D341Med (cell line): ENCODE data around the gene HCCS.

ENCODE experiments used
- DNase-seq: peaks from one replicate; pipeline ENCODE4 v3.0.0; 2012; ENCODE audit warnings: low spot score

Gene HCCS

DNA sequence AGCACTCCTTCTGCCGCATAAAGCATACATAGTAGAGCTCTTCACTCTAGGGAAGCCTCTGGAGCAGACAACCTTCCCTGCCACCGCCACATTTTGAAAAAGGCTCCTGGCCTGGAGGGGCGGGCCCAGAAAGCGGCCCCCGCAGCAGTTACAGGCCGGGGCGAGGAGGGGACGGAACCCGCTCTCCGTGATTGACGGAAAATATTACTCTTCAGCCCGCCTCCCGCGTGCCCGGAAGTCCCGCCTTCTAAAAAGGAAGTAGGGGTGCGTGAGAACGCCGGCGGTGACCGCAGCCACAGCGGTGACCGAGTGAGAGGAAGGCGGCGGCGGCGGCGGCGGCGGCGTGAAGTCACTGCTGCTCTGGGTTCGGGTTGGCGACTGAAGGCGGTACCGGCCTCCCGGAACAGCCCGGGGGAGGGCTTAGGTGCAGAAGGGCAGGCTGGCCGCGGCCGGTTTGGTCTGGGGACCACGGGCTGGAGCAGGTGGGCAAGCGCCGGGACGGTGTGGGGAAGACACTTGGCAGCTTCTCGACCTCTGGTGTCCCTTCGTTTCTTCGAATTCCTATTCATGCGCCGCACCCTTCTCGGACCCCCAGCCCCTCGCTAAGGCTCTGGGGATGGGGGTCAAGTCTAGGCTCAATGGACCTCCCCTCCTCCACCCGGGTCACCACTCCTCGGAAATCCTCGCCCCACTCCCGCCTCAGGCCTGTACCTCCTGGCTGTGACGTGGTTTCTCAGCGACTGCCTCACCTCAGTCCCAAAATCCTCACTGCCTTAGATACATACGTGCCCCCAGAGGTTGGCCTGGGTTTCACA lies at the start of gene HCCS:
Gene HCCS, plus strand, starts transcription at position 296 of the 815 bp plus-strand sequence. CDS start 729 bp downstream, outside the sequence.
- peak; percentile 88 for DNase-seq

GRCh38 chrX:11064276-11064675 lies 46.9 kb upstream of the HCCS start:
- DNase-seq, result no peak

- no peak for DNase-seq
Measured at GRCh38 chrX:11064851-11065600, 46.1 kb upstream of the HCCS start.

DNA sequence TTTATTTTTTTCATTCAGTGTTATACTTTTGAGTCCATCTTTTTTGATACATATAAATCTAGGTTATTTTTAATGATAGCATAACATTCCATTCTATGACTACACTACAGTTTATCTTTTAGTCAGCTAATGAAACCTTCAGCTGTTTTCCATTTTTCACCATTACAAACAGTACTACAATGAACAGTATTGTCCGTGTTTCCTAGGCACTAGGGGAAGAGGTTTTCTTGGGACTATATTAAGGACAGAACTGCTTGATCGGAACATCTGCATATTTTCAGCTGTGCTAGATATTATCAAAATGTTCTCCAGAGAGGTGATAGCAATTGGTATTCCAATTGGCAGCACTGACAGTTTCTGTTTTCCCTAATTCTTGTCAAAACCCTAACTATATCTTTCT lies 44.3 kb upstream of the HCCS start:
- DNase-seq, result no peak

DNA sequence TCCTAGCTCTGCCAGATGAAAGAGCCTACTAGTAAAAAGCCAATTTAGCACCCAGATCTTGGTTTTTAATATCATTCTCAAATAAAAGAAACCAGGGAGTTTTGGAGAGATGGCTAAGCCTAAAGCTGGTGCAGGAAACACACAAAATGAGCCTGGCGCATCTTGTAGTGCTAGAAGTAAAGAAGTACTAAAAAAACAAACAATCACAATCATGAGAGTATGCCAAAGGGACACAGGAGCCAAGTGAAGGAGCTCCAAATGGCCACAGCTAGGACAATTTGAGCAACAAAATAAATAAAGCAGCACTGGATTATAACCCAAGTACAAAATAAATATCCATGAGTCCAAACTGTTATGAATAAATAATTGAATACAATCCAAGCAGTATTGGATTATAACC lies 37.8 kb upstream of the HCCS start:
- no peak for DNase-seq

- no peak for DNase-seq
Measured at GRCh38 chrX:11080741-11081305, 30.3 kb upstream of the HCCS start.

DNA sequence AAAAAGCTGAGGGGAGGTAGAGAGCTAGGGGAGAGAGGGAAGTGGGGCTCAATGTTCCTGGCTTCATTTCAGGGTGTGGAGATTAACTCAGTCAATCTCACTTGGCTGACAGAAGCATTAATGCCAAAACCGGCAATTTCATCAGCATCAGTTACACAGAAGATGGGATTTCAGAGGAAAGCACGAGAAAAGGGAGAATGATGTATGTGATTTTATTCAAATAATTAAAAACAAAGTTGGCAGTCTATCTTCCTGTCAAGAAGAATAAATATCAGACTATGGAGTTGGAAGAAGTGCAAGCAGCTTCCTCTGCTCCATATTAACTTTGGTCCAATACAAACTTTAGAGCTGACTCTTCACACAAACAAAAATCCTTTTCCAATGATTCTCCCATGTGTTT lies 29.6 kb upstream of the HCCS start:
- no peak for DNase-seq

- DNase-seq, result no peak
Measured at GRCh38 chrX:11085305-11085704, 25.8 kb upstream of the HCCS start.

GRCh38 chrX:11089802-11090201 lies 21.3 kb upstream of the HCCS start:
- no peak for DNase-seq

GRCh38 chrX:11097933-11098332 lies 13.2 kb upstream of the HCCS start:
- no peak for DNase-seq

GRCh38 chrX:11099465-11099864 lies 11.7 kb upstream of the HCCS start:
- no peak for DNase-seq

DNA sequence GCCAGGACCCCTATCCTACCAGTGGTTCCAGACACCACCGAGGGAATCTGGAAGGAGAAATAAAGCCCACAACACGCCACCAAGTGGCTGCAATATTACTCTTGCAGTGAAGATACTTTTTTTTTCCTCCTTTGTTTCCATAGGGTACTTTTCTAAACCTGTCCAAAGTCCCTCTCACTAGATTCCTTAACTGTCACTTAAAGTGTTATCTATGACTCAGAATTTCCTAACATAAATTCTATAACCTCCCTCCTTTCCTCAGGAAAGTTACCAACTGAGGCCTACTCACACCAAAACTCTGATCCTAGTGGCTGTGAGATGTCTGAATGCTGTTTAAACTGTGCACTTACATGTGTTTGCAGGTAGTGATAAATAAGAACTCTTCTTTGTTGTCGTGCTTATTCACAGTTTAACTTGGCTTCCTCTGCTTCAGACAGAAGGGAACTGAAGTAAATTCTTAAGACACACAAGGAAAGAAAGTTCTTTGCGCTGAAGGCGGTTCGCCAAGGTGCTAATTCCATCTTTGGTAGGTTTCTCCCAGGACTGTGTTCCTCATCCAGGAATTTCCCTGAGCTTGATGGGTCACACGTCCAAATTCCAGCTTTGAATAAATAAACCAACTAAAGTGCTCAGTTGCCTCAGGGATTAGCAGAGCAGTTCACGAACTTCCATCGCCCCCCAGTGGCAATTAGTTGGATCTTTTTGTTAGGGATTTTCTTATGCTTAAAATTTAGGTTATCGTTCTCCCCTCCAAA lies 10.7 kb upstream of the HCCS start:
- DNase-seq, result peak; percentile 49

DNA sequence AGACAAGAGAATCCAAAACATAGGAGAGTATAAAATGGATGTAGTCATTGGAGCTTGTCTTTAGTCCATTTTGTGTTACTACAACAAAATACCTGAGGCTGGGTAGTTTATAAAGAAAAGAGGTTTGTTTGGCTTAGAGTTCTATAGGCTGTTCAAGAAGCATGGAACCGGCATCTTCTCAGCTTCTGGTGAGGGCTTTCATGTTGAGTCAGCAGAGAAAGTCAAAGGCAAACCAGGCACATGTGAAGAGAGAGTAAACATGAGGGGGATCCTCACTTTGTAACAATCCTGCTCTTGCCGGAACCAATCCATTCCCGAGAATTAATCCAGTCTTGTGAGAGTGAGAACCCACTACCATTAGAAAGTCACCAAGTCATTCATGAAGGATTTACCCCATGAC lies 8.1 kb upstream of the HCCS start:
- no peak for DNase-seq

DNA sequence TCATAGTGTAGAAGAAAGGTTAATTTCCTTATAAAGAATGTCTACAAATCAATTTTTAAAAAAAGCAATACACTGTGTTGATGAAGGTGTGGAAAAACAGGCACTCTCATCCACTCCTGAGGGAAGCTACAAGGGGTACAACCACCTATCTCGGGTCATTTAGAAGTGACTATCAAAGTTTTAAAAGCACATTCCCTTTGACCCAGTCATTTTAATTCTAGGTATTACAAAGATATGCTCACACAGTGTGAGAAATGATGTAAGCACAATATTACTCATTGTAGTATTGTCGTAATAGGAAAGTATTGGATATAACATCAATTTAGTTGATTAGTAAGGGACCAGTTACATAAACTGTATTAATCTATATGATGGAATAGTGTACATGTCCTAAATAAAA lies 7.4 kb upstream of the HCCS start:
- no peak for DNase-seq

DNA sequence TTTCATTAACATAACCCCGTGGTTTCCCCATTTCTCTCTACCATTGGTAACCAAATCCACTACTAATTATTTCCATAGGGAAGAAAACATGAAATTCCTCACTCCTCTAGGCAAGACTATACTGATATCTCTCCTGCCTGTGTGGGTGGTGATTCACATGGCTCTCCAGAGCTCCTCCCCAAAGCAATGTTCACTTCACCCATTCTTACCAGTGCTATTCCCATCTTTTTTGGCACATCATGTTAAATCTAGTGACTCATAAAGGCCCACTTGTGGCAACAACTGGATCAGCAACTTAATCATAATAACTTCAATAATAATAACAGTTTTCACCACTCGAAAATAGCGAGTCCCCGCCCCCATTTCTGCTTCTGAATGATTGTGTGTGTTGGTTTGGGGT lies 6.1 kb upstream of the HCCS start:
- no peak for DNase-seq

GRCh38 chrX:11108253-11108941 lies 2.7 kb upstream of the HCCS start:
- no peak for DNase-seq

GRCh38 chrX:11109968-11110367 lies 1.2 kb upstream of the HCCS start:
- DNase-seq, result no peak

DNA sequence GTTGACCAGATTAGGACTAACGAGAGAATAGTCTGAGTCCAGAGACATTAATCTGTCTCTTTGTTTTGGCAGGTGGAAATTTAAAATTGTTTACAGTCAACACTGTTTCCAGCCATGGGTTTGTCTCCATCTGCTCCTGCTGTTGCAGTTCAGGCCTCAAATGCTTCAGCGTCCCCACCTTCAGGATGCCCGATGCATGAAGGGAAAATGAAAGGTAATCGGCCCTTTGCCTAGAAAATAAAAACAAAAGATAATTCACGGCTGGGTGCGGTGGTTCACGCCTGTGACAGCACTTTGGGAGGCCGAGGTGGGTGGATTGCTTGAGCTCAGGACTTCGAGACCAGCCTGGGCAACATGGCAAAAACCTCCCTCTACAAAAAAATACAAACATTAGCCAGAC lies 815 bp downstream of the HCCS start:
- no peak for DNase-seq

DNA sequence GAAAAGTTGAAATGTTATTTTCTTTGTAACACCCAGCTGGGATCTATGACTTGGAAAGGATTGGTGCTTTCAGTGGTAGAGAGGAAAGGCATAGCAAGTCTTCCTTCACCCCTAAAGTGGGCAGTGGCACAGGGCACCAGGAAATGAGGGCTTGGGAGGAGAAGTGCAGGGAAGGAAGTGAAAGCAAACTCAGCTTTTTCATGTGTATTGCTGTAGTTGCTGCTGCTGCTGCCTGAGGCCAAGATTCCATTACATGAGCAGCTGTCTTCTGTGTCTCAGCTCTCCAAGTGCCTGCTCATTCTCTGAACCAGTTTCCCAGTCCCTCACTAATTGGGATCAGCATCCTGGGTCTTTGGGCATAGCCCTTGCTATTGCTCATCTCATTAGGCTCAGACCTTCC lies 2.6 kb downstream of the HCCS start:
- no peak for DNase-seq

DNA sequence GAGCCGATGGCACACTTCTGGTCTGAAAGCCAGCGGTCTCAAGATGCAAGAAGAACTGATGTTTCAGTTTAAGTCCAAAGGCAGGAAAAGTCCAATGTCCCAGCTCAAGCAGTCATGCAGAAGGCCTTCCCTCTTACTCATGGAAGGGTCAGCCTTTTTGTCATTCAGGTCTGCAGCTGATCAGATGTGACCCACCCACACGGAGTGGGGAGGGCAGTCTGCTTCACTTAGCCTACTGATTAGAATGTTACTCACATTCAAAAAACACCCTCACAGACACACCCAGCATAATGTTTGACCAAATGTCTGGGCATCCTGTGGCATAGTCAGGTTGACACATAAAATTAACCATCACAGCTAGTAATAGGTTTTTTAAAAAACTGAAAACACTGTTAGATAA lies 6.6 kb downstream of the HCCS start:
- no peak for DNase-seq

DNA sequence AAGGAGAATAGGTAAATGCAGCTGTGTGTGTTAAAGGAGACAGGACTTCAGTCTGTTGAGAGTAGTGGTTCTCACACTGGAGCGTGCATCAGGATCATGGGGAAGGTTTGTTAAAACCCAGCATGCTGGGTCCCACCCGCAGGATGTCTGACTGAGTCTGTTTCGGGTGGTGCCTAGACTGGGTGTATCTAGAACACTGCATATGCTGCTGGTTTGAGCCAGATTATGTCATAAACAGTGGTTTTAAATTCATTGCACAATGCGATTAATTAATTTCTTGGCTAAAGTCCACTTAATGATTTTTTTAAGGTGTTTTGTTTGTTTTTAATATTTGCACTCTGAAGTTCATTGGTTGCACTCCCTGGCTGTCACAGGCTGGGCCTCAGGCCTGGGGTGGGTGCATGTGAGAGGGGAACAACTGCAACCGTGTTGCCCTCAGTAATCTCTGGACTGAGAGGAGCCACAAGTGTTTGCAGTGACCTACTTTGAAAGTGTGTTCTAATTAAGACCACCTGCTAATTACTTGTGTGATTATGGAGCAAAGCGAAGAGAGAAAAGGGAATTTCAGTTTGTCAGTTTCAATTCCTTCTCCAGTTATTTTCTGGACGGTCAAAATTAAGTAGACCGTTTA lies 8.3 kb downstream of the HCCS start:
- no peak for DNase-seq
